Heart left ventricle (tissue), 16 donors: ENCODE measurements around the gene C11orf42. TPM values are rescaled to one million over a fixed set of nuclear protein-coding genes. Genes with fewer than 3 reads are reported as not detected.

Experiments used
- ATAC-seq, 4 donors: fragments of 200-7000 bp; cut with Tn5 transposase; one replicate each; pipeline ENCODE4 v1.9.1; 2020 to 2022; ENCODE audit warnings: moderate library complexity in 4 of 4, mild to moderate bottlenecking in 3 of 4, moderate number of reproducible peaks in 1 of 4
- DNase-seq, 5 donors: peaks; one replicate each; pipeline ENCODE4 v3.0.0-alpha.2; 2020
- H3K27ac ChIP-seq, 12 donors: fragments of 200-600 bp; sonication (generic) in 4 of 12; one replicate each; pipeline versions ENCODE4 v1.5.0 to v1.8.0; 2016 to 2022; ENCODE audit warnings: mild to moderate bottlenecking in 2 of 12
- H3K27me3 ChIP-seq, 9 donors: fragments of 200-600 bp; sonication (generic) in 2 of 9; one replicate each; pipeline versions ENCODE4 v1.5.1 to v1.8.0; 2016 to 2022; ENCODE audit warnings: mild to moderate bottlenecking in 3 of 9
- H3K36me3 ChIP-seq, 9 donors: fragments of 200-600 bp; sonication (generic) in 2 of 9; one replicate each; pipeline versions ENCODE4 v1.5.0 to v1.8.0; 2018 to 2022; ENCODE audit warnings: mild to moderate bottlenecking in 2 of 9
- H3K4me1 ChIP-seq, 12 donors: fragments of 200-600 bp; sonication (generic) in 4 of 12; one replicate each; pipeline versions ENCODE4 v1.5.0 to v1.8.0; 2016 to 2022; ENCODE audit warnings: mild to moderate bottlenecking in 3 of 12
- H3K4me3 ChIP-seq, 12 donors: fragments of 200-600 bp; sonication (generic) in 4 of 12; one replicate each; pipeline versions ENCODE4 v1.5.0 to v1.8.0; 2017 to 2022; ENCODE audit warnings: mild to moderate bottlenecking in 9 of 12, moderate library complexity in 4 of 12
- H3K9me3 ChIP-seq, 12 donors: fragments of 200-600 bp; sonication (generic) in 4 of 12; one replicate each; pipeline versions ENCODE4 v1.5.0 to v1.8.0; 2016 to 2022; ENCODE audit warnings: mild to moderate bottlenecking in 1 of 12
- POLR2A ChIP-seq, 2 donors: fragments of 450-650 bp; IDR thresholded peaks; one replicate each; pipeline ENCODE4 v1.6.1; 2017; ENCODE audit warnings: antibody characterized with exemption in 2 of 2, mild to moderate bottlenecking in 2 of 2, moderate library complexity in 2 of 2
- WGBS, 4 donors: extraction: QIAGEN DNeasy Blood & Tissue Kit in 2 of 4; methylation state at CpG; one replicate each; pipeline versions ENCODE4 v1.1.5 to v1.1.7; 2013 to 2018; 5-methylcytosine and 5-hydroxymethylcytosine counted together
- intact Hi-C, 10 donors: fragments of 100-400 bp; cut with DNase I; formaldehyde crosslinking; loops; one replicate each; pipeline versions ENCODE4 v1.11.1 to v1.14.2; 2022
- polyA plus RNA-seq, 2 donors: library from polyadenylated mRNA; stranded (reverse); fragments of 200-250 nt; gene quantifications; one replicate each; pipeline ENCODE4 v1.2.3, GENCODE V29; 2013
- total RNA-seq, 9 donors: library from RNA; depleted of rRNA in 2 of 9; stranded (reverse); fragments of >200 nt in 2 of 9; fragmentation: NEBNext Ultra II Directional in 3 of 9; extraction: Animal tissue kit (Norgen Biotek cat#: 25700) in 3 of 9; gene quantifications; one replicate each; pipeline versions ENCODE4 v1.1.0 to v1.2.4, GENCODE V29; 2016 to 2023
- TF ChIP-seq, protein P1 (sequence below), 12 donors: fragments of 200-600 bp; sonication (generic) in 4 of 12; IDR thresholded peaks; one replicate each; pipeline versions ENCODE4 v1.5.0 to v1.8.0; 2018 to 2022; ENCODE audit warnings: antibody characterized with exemption in 12 of 12, mild to moderate bottlenecking in 5 of 12
- donor health status: ischemic (EF 13 %, LVEDD 7.1; RV severe dilation, severe dysfunction).
- donor health status: healthy with polysubstance abuse.
- donor health status: DM: no; HTN: yes; CAD: no.
- donor health status: DM: no; HTN: no; CAD: no.
- donor health status: ischemic (EF 25% LVEDD 6.9; RV normal size, moderate dysfunction).
- donor health status: ischemic (EF 25% LVEDD 5.7; RV mildly dilated, moderate dysfunction).
- donor health status: healthy.
- donor health status: DM: yes; HTN: yes; CAD: no.
- donor health status: ischemic (EF 35%, LVEDD 5.7; RV mildly dilated, moderate dysfunction).
- donor health status: nonischemic (EF 11% LVEDD 7.7; RV severe dilation, severe dysfunction).
- donor health status: DM: yes; HTN: yes; CAD: no.
- donor health status: PGD.
- donor health status: ischemic (EF 29% LVEDD 5.4; RV normal size, mild dysfunction).
- donor health status: nonischemic (EF 23%, LVEDD 6.1; RV moderate dilation, normal function).

The C11orf42 gene
- total and polyA plus RNA-seq, 11 donors: not detected

DNA sequence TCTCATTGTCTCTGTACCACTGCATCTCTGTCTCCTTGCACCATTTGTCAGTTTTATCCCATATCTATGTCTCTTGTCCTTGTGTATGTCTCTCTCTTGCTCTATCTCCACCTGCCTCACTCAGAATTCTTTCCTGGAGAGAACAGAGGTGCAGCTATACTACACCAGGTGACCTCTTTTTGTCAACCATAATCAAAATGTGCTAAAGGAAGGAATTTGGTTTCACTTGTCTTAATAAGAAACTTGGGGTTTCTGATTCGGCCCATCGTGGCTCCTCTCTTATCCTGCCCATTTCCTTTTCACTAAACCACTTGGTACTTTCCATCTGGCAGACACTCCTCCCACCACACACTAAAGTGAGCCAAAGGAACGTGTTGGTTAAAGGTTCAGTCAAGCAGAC is 2.0 kb upstream of the C11orf42 start:
- ATAC-seq: no peak
- 62 to 82% (median 76%) methylated on average over 3 of the region's 3 CpGs for WGBS, 4 donors
- no peaks in the 10 kb centered on the region for H3K9me3 ChIP-seq
- H3K36me3 ChIP-seq: peaks cover 0 to 48% (median 22%) of the 10 kb centered on the region in 9 donors
- no peak overlapping the region for H3K27ac ChIP-seq
- peaks cover 0 to 38% (median 0%) of the 10 kb centered on the region in 12 donors for H3K4me1 ChIP-seq
- no peak for DNase-seq
- TF ChIP-seq, protein P1, sequence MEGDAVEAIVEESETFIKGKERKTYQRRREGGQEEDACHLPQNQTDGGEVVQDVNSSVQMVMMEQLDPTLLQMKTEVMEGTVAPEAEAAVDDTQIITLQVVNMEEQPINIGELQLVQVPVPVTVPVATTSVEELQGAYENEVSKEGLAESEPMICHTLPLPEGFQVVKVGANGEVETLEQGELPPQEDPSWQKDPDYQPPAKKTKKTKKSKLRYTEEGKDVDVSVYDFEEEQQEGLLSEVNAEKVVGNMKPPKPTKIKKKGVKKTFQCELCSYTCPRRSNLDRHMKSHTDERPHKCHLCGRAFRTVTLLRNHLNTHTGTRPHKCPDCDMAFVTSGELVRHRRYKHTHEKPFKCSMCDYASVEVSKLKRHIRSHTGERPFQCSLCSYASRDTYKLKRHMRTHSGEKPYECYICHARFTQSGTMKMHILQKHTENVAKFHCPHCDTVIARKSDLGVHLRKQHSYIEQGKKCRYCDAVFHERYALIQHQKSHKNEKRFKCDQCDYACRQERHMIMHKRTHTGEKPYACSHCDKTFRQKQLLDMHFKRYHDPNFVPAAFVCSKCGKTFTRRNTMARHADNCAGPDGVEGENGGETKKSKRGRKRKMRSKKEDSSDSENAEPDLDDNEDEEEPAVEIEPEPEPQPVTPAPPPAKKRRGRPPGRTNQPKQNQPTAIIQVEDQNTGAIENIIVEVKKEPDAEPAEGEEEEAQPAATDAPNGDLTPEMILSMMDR (IDR thresholded peaks at IDR 0.05): no peak
- H3K27me3 ChIP-seq: no peaks in the 10 kb centered on the region
- H3K4me3 ChIP-seq: no peak overlapping the region
- intact Hi-C loops: no loop called here

DNA sequence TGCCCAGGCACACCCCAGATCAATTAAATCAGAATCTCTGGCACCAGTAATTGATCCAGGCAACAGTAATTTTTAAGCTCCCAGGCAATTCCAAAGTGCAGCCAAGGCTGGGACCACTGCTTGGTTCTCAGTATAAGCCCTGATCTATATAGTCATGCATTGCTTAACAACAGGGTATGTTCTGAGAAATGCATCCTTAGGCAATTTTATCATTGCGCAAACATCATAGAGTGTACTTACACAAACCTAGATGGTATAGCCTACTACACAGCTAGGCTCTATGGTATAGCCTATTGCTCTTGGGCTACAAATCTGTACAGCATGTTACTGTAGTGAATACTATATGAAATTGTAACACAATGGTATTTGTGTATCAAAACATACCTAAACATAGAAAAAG is 651 bp upstream of the C11orf42 start:
- Histone ChIP-seq H3K4me3 (no peak overlapping the region), H3K27me3 (no peaks in the 10 kb centered on the region), H3K36me3 (peaks cover 0 to 62% (median 33%) of the 10 kb centered on the region in 9 donors), H3K27ac (no peak overlapping the region), H3K4me1 (peaks cover 0 to 38% (median 0%) of the 10 kb centered on the region in 12 donors), H3K9me3 (no peaks in the 10 kb centered on the region)
- DNase-seq (no peak), ATAC-seq (no peak)
- intact Hi-C loops: no loop called here
- TF ChIP-seq POLR2A (IDR thresholded peaks at IDR 0.05): no peak
- TF ChIP-seq, protein P1 (IDR thresholded peaks at IDR 0.05): no peak
- WGBS, 4 donors: 92 to 100% (median 97%) methylated on average over 1 of the region's 1 CpG

DNA sequence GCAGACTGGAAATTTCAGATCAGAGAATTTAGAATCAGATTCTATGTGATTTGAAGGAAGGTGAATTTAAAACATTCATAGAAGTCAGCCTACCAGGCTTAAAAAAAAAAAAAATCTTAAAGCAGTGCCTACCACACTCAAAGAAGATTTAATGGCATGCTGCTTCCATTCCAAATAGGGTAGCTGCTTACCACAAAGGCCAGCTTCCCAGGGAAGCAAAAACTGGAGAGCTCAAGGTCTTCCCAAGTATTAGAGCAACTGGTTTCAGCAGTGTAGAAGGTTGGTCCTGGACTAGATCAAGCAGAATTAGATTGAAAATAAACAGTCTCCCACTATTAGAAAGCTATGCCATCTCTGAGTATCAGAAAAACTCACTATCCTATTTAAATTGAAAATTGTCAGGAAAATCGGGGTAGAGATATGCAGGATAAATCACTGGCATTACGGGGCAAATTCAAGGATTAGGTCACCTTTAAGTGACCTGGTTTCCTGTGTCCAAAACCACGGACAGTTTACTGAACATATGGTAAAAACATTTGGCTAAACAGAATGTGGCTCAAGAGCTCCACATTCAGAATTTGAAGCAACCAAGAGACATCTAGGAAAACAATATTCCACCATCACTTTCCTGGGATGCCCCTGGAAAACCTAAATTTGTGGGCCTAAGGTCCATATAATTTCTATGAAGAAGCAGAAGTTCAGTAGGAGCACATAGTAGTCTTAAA is 1.3 kb downstream of the C11orf42 start:
- H3K36me3 ChIP-seq: peaks cover 0 to 81% (median 52%) of the 10 kb centered on the region in 9 donors

DNA sequence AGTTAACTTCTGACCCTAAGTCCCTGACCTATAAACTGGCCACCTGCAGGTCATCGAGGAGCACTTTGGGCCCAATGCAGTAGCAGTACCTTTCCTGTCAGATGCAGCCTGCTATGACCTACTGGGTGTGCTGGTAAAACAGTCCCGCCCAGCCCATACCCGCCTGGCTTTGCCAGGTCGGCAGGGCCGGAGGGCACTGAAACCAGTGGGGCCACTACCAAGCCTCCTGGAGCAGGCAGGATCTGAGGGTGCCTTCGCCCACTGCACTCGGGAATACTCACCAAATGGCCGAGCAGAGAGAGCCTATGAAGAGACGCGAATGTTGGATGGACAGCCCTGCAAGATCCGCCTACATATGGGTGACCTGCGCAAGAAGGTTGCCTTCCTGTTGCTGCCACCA is 4.4 kb downstream of the C11orf42 start:
- intact Hi-C loops: no loop called here
- Histone ChIP-seq H3K4me3 (no peak overlapping the region), H3K27me3 (no peaks in the 10 kb centered on the region), H3K27ac (no peak overlapping the region), H3K36me3 (peaks cover 0 to 98% (median 82%) of the 10 kb centered on the region in 9 donors), H3K4me1 (peaks cover 0 to 3% (median 0%) of the 10 kb centered on the region in 12 donors), H3K9me3 (no peaks in the 10 kb centered on the region)
- no peak for DNase-seq
- WGBS, 4 donors: 92 to 99% (median 96%) methylated on average over 7 to 12 of the region's 12 CpGs
- no peak for ATAC-seq
- TF ChIP-seq POLR2A (IDR thresholded peaks at IDR 0.05): no peak
- TF ChIP-seq, protein P1 (IDR thresholded peaks at IDR 0.05): no peak

More for the DNA sequence above, 1.3 kb downstream of the C11orf42 start:
- WGBS, 4 donors: 45 to 67% (median 59%) methylated on average over 3 of the region's 3 CpGs
- DNase-seq: no peak
- no peak for ATAC-seq
- TF ChIP-seq, protein P1 (IDR thresholded peaks at IDR 0.05): no peak
- TF ChIP-seq POLR2A (IDR thresholded peaks at IDR 0.05): no peak
- H3K9me3 ChIP-seq: no peaks in the 10 kb centered on the region
- H3K4me1 ChIP-seq: peaks cover 0 to 28% (median 0%) of the 10 kb centered on the region in 12 donors
- intact Hi-C loops: no loop called here
- H3K4me3 ChIP-seq: no peak overlapping the region
- H3K27me3 ChIP-seq: no peaks in the 10 kb centered on the region
- peak overlapping the region in 1 of 12 donors; percentile 17 for H3K27ac ChIP-seq
